H1 (cell line): ENCODE measurements around the gene ARSK.

Experiments used
- ATF2 ChIP-seq: IDR thresholded peaks from 2 replicates; pipeline ENCODE4 v1.6.1; 2012; ENCODE audit warnings: low read length, inconsistent platforms
- CEBPB ChIP-seq: IDR thresholded peaks from 2 replicates; pipeline ENCODE4 v1.6.1; 2012; ENCODE audit warnings: low read depth, low read length
- POLR2A ChIP-seq, 2 experiments: IDR thresholded peaks; 1 replicate in 1 of 2; 2 replicates in 1 of 2; pipeline ENCODE4 v1.6.1; 2011; ENCODE audit warnings: low read depth in 2 of 2, low read length in 2 of 2, mild to moderate bottlenecking in 2 of 2; ENCODE audit errors: control extremely low read depth in 1 of 2
- RAD21 ChIP-seq, 2 experiments: IDR thresholded peaks in 1 of 2; conservative IDR thresholded peaks in 1 of 2; 2 replicates each; pipeline ENCODE4 v1.6.1; 2011; ENCODE audit warnings: low read depth in 2 of 2, low read length in 2 of 2, improper control_type of control experiment in 1 of 2, inconsistent platforms in 1 of 2, mild to moderate bottlenecking in 1 of 2, moderate library complexity in 1 of 2
- RFX5 ChIP-seq: IDR thresholded peaks from 2 replicates; pipeline ENCODE4 v1.6.1; 2011; ENCODE audit warnings: low read depth, low read length, improper control_type of control experiment, borderline replicate concordance
- RXRA ChIP-seq: IDR thresholded peaks from 2 replicates; pipeline ENCODE4 v1.6.1; 2011; ENCODE audit warnings: low read depth, mild to moderate bottlenecking, low read length, moderate library complexity; ENCODE audit not compliant: insufficient read depth
- SIRT6 ChIP-seq: IDR thresholded peaks from one replicate; pipeline ENCODE4 v1.7.1; 2012; ENCODE audit warnings: low read length, inconsistent platforms
- SP2 ChIP-seq: IDR thresholded peaks from 2 replicates; pipeline ENCODE4 v1.6.1; 2012; ENCODE audit warnings: mild to moderate bottlenecking, low read length, inconsistent platforms
- TF ChIP-seq, protein P1 (sequence below), 3 experiments: IDR thresholded peaks; 1 replicate in 2 of 3; 2 replicates in 1 of 3; pipeline versions ENCODE4 v1.5.1 to v1.6.1; 2011; ENCODE audit warnings: low read length in 3 of 3, mild to moderate bottlenecking in 3 of 3, inconsistent platforms in 2 of 3, low read depth in 1 of 3, moderate library complexity in 1 of 3; ENCODE audit not compliant: insufficient read depth in 1 of 3; ENCODE audit errors: control extremely low read depth in 1 of 3
- TF ChIP-seq, protein P2 (sequence below): IDR thresholded peaks from 2 replicates; pipeline ENCODE4 v1.6.1; 2012; ENCODE audit warnings: inconsistent platforms

- TF ChIP-seq, protein P1, sequence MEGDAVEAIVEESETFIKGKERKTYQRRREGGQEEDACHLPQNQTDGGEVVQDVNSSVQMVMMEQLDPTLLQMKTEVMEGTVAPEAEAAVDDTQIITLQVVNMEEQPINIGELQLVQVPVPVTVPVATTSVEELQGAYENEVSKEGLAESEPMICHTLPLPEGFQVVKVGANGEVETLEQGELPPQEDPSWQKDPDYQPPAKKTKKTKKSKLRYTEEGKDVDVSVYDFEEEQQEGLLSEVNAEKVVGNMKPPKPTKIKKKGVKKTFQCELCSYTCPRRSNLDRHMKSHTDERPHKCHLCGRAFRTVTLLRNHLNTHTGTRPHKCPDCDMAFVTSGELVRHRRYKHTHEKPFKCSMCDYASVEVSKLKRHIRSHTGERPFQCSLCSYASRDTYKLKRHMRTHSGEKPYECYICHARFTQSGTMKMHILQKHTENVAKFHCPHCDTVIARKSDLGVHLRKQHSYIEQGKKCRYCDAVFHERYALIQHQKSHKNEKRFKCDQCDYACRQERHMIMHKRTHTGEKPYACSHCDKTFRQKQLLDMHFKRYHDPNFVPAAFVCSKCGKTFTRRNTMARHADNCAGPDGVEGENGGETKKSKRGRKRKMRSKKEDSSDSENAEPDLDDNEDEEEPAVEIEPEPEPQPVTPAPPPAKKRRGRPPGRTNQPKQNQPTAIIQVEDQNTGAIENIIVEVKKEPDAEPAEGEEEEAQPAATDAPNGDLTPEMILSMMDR (IDR thresholded peaks at IDR 0.05; ENCODE audit: control extremely low read depth in 1 of 3, insufficient read depth in 1 of 3, low read depth in 1 of 3, low read length in 3 of 3), result no peak
- TF ChIP-seq SP2 (no peak), CEBPB (no peak), POLR2A (IDR thresholded peaks at IDR 0.05; ENCODE audit: control extremely low read depth in 1 of 2, low read depth in 2 of 2, low read length in 2 of 2) (no peak), RXRA (no peak), SIRT6 (no peak), RFX5 (no peak), ATF2 (no peak), RAD21 (IDR thresholded peaks at IDR 0.05 in 1 of 2, conservative IDR thresholded peaks at IDR 0.05 in 1 of 2; ENCODE audit: low read depth in 2 of 2, low read length in 2 of 2) (no peak)
- TF ChIP-seq, protein P2, sequence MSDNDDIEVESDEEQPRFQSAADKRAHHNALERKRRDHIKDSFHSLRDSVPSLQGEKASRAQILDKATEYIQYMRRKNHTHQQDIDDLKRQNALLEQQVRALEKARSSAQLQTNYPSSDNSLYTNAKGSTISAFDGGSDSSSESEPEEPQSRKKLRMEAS, result no peak
Observed at GRCh38 chr5:95633671-95634070, 78.8 kb downstream of the ARSK start.
